HCT116 (cell line): Measurements from ENCODE around the gene SETD5. TPM values are rescaled to one million over a fixed set of nuclear protein-coding genes. Genes with fewer than 3 reads are reported as not detected.

Source experiments
- ATAC-seq: fragments of 200-7000 bp; cut with Tn5 transposase; 2 replicates; pipeline ENCODE4 v1.9.1; 2020; ENCODE audit warnings: mild to moderate bottlenecking, moderate library complexity
- BruUV-seq: library from RNA; stranded (reverse); fragments of 400-500 nt; replicated peaks from 2 replicates; lab custom pipeline; 2021; lab: Mats Ljungman, UMichigan
- CTCF ChIA-PET: fragments of 300-600 bp; sonication (Branson Sonifier 250); formaldehyde crosslinking; loops from one replicate; lab custom pipeline; 2021; ENCODE audit warnings: antibody characterized with exemption; lab: Charles Lee
- POLR2A ChIA-PET: fragments of 300-600, 350-600 bp; sonication (Branson Sonifier 250); formaldehyde crosslinking; loops from one replicate; lab custom pipeline; 2021; ENCODE audit warnings: antibody characterized with exemption; lab: Charles Lee
- RAD21 ChIA-PET, 2 experiments: fragments of 300-600 bp; sonication (Branson Sonifier 250); formaldehyde crosslinking; loops; one replicate each; lab custom pipeline; 2023; ENCODE audit warnings: low total read pairs in 2 of 2; ENCODE audit not compliant: uncharacterized antibody in 2 of 2, unreplicated experiment in 2 of 2, low non-redundant PET in 1 of 2; lab: Charles Lee
- DNase-seq: peaks from one replicate; pipeline ENCODE4 v3.0.0-alpha.2; 2010; ENCODE audit warnings: low read depth, low spot score
- H2AFZ ChIP-seq: fragments of 200-600 bp; shearing (Covaris generic), sonication (generic); 2 replicates; pipeline ENCODE4 v1.6.1; 2017; ENCODE audit warnings: low read depth, mixed run types, mixed read lengths, antibody characterized with exemption, low read length; ENCODE audit not compliant: poor library complexity, severe bottlenecking
- H3K27ac ChIP-seq: 2 replicates; pipeline ENCODE4 v1.5.1; 2012; ENCODE audit warnings: low read depth, low read length
- H3K27me3 ChIP-seq: fragments of 200-600 bp; sonication (generic); 2 replicates; pipeline ENCODE4 v1.6.1; 2016; ENCODE audit warnings: mixed run types, low read length, mixed read lengths; ENCODE audit not compliant: insufficient read depth
- H3K36me3 ChIP-seq, 2 experiments: fragments of 200-500 bp in 1 of 2; fragments of 200-600 bp in 1 of 2; sonication (Bioruptor generic) in 1 of 2; sonication (generic) in 1 of 2; 2 replicates each; pipeline versions ENCODE4 v1.5.1 to v1.6.1; 2014 to 2016; ENCODE audit warnings: low read length in 2 of 2, inconsistent platforms in 1 of 2, mixed read lengths in 1 of 2, mixed run types in 1 of 2; ENCODE audit not compliant: insufficient read depth in 2 of 2, control insufficient read depth in 1 of 2
- H3K4me1 ChIP-seq, 2 experiments: fragments of 200-600 bp in 1 of 2; sonication (generic) in 1 of 2; 2 replicates each; pipeline versions ENCODE4 v1.5.1 to v1.6.1; 2012 to 2017; ENCODE audit warnings: low read length in 2 of 2, inconsistent platforms in 1 of 2, mild to moderate bottlenecking in 1 of 2, mixed read lengths in 1 of 2, mixed run types in 1 of 2, moderate library complexity in 1 of 2; ENCODE audit not compliant: insufficient read depth in 2 of 2, control insufficient read depth in 1 of 2
- H3K4me2 ChIP-seq: fragments of 200-600 bp; sonication (generic); 2 replicates; pipeline ENCODE4 v1.6.1; 2017; ENCODE audit warnings: mixed run types, low read length, mixed read lengths
- H3K4me3 ChIP-seq, 2 experiments: fragments of 200-600 bp in 1 of 2; sonication (generic) in 1 of 2; replicated peaks in 1 of 2; 2 replicates each; pipeline ENCODE4 v1.5.1; 2011 to 2016; ENCODE audit warnings: low read length in 2 of 2, control low read depth in 1 of 2, low read depth in 1 of 2, mild to moderate bottlenecking in 1 of 2, mixed read lengths in 1 of 2, mixed run types in 1 of 2
- H3K79me2 ChIP-seq: fragments of 200-600 bp; sonication (generic); 2 replicates; pipeline ENCODE4 v1.6.1; 2017; ENCODE audit warnings: mild to moderate bottlenecking, mixed run types, low read length, moderate library complexity, mixed read lengths; ENCODE audit not compliant: insufficient read depth
- H3K9ac ChIP-seq: fragments of 200-600 bp; sonication (generic); 2 replicates; pipeline ENCODE4 v1.6.1; 2016; ENCODE audit warnings: low read length, mixed read lengths
- H3K9me2 ChIP-seq: fragments of 200-600 bp; sonication (generic), shearing (Covaris generic); 2 replicates; pipeline ENCODE4 v1.6.1; 2017; ENCODE audit warnings: mixed run types, mild to moderate bottlenecking, moderate library complexity; ENCODE audit not compliant: insufficient read depth
- H3K9me3 ChIP-seq, 2 experiments: fragments of 200-500 bp in 1 of 2; fragments of 200-600 bp in 1 of 2; sonication (Bioruptor generic) in 1 of 2; sonication (generic) in 1 of 2; 2 replicates each; pipeline ENCODE4 v1.6.1; 2014 to 2017; ENCODE audit warnings: low read length in 2 of 2, mixed read lengths in 2 of 2, inconsistent platforms in 1 of 2, low read depth in 1 of 2, mild to moderate bottlenecking in 1 of 2, mixed run types in 1 of 2, moderate library complexity in 1 of 2; ENCODE audit not compliant: control insufficient read depth in 1 of 2, insufficient read depth in 1 of 2
- H4K20me1 ChIP-seq: fragments of 200-600 bp; sonication (generic), shearing (Covaris generic); 2 replicates; pipeline ENCODE4 v1.6.1; 2017; ENCODE audit warnings: mixed run types, mild to moderate bottlenecking, moderate library complexity; ENCODE audit not compliant: insufficient read depth
- CBX3 ChIP-seq: IDR thresholded peaks from 2 replicates; pipeline ENCODE4 v1.6.1; 2012; ENCODE audit warnings: low read depth
- CEBPB ChIP-seq: IDR thresholded peaks from 2 replicates; pipeline ENCODE4 v1.6.1; 2012; ENCODE audit warnings: low read depth
- CTCF ChIP-seq, 3 experiments: fragments of 200-600 bp in 1 of 3; sonication (generic) in 1 of 3; IDR thresholded peaks in 2 of 3; conservative IDR thresholded peaks in 1 of 3; 2 replicates each; pipeline ENCODE4 v1.5.1; 2012 to 2017; ENCODE audit warnings: low read depth in 2 of 3, low read length in 2 of 3, antibody characterized with exemption in 1 of 3, borderline replicate concordance in 1 of 3, control low read depth in 1 of 3, mild to moderate bottlenecking in 1 of 3, mixed read lengths in 1 of 3, mixed run types in 1 of 3, moderate library complexity in 1 of 3; ENCODE audit not compliant: insufficient read depth in 1 of 3
- EGR1 ChIP-seq: IDR thresholded peaks from 2 replicates; pipeline ENCODE4 v1.6.1; 2012; ENCODE audit warnings: low read depth
- ELF1 ChIP-seq: IDR thresholded peaks from 2 replicates; pipeline ENCODE4 v1.6.1; 2012; ENCODE audit warnings: low read depth, borderline replicate concordance
- EZH2phosphoT487 ChIP-seq: fragments of 200-600 bp; IDR thresholded peaks from 2 replicates; pipeline ENCODE4 v1.6.1; 2018; ENCODE audit warnings: antibody characterized with exemption, borderline replicate concordance
- FOSL1 ChIP-seq: IDR thresholded peaks from 2 replicates; pipeline ENCODE4 v1.6.1; 2012; ENCODE audit warnings: low read depth
- JUND ChIP-seq: IDR thresholded peaks from 2 replicates; pipeline ENCODE4 v1.6.1; 2012
- POLR2AphosphoS5 ChIP-seq: IDR thresholded peaks from 2 replicates; pipeline ENCODE4 v1.6.1; 2011; ENCODE audit warnings: mild to moderate bottlenecking, low read depth, low read length, moderate library complexity
- RAD21 ChIP-seq: IDR thresholded peaks from 2 replicates; pipeline ENCODE4 v1.6.1; 2012; ENCODE audit warnings: low read depth, mild to moderate bottlenecking
- REST ChIP-seq: IDR thresholded peaks from 2 replicates; pipeline ENCODE4 v1.6.1; 2012; ENCODE audit warnings: low read depth
- TCF7L2 ChIP-seq: IDR thresholded peaks from 2 replicates; pipeline ENCODE4 v1.7.0; 2011; ENCODE audit warnings: borderline replicate concordance, inconsistent platforms; ENCODE audit not compliant: insufficient read depth, insufficient read length; ENCODE audit errors: extremely low read depth
- YY1 ChIP-seq: IDR thresholded peaks from 2 replicates; pipeline ENCODE4 v1.6.1; 2011; ENCODE audit warnings: low read length, low read depth, moderate library complexity, mild to moderate bottlenecking; ENCODE audit not compliant: insufficient replicate concordance; ENCODE audit errors: extremely low read depth
- ZBTB33 ChIP-seq: IDR thresholded peaks from 2 replicates; pipeline ENCODE4 v1.6.1; 2011; ENCODE audit warnings: mild to moderate bottlenecking, low read length, moderate library complexity; ENCODE audit not compliant: insufficient replicate concordance; ENCODE audit errors: extremely low read depth
- ZNF274 ChIP-seq: fragments of 200-500 bp; sonication (Bioruptor generic); IDR thresholded peaks from 2 replicates; pipeline ENCODE4 v1.6.1; 2014; ENCODE audit warnings: mild to moderate bottlenecking, low read depth, low read length, inconsistent platforms
- intact Hi-C: fragments of 100-400 bp; cut with micrococcal nuclease; formaldehyde crosslinking; loops from 2 replicates; pipeline ENCODE4 v1.10.0; 2022
- total RNA-seq: library from RNA; stranded (reverse); gene quantifications from one replicate; pipeline ENCODE4 v1.2.1, GENCODE V29; 2021; ENCODE audit not compliant: unreplicated experiment

Gene SETD5
- total RNA-seq, 1 experiment from 2014 or later: 141 TPM

GRCh38 chr3:9498781-9499180 is 101.4 kb downstream of the SETD5 start:
- peaks cover 30 to 44% of the 10 kb centered on the region in 2 experiments for H3K4me1 ChIP-seq
- intact Hi-C loops: loop anchor here (5.0 kb wide), 1 partner anchor 146 kb away; no protein-coding TSS in a partner anchor
- POLR2A ChIA-PET: no interaction called here
- H3K4me3 ChIP-seq: no peak overlapping the region
- no peak for DNase-seq
- no peaks in the 10 kb centered on the region for H3K9me2 ChIP-seq
- CTCF ChIA-PET: no interaction called here
- TF ChIP-seq EGR1 (no peak), JUND (no peak), POLR2AphosphoS5 (no peak), ZNF274 (no peak), CTCF (IDR thresholded peaks at IDR 0.05 in 2 of 3, conservative IDR thresholded peaks at IDR 0.05 in 1 of 3; ENCODE audit: borderline replicate concordance in 1 of 3, insufficient read depth in 1 of 3, low read depth in 2 of 3, low read length in 2 of 3) (no peak), TCF7L2 (no peak), ELF1 (no peak), CBX3 (no peak), RAD21 (no peak), ZBTB33 (no peak), YY1 (no peak), FOSL1 (no peak), CEBPB (no peak), EZH2phosphoT487 (no peak), REST (no peak)
- no TSS peak for BruUV-seq
- H3K9ac ChIP-seq: 0 out of 2 replicates have a peak overlapping the region, but pooled peaks have one; percentile 12
- H3K9me3 ChIP-seq: no peaks in the 10 kb centered on the region
- no peaks in the 10 kb centered on the region for H4K20me1 ChIP-seq
- RAD21 ChIA-PET: no interaction called here
- H3K79me2 ChIP-seq: no peaks in the 10 kb centered on the region
- H3K36me3 ChIP-seq: no peaks in the 10 kb centered on the region
- H2AFZ ChIP-seq: no peak overlapping the region
- H3K4me2 ChIP-seq: peak overlapping the region; percentile 73
- no peak for ATAC-seq
- H3K27me3 ChIP-seq: no peaks in the 10 kb centered on the region
- H3K27ac ChIP-seq: peak overlapping the region; percentile 52; the same call in 1 of the 2 replicates
